ENCODE measurements around the gene ATP2A1.
"Not testable (repeated sequence)": the region's sequence is repeated elsewhere in the genome, so short reads cannot be mapped to it uniquely, and the experiment has no call there.

ATP2A1 gene

GRCh38 chr16:28883221-28883996 lies 5.1 kb downstream of the ATP2A1 start:
- no peak for DNase-seq

- DNase-seq, result no peak
These were observed 5.8 kb downstream of the ATP2A1 start for GRCh38 chr16:28884045-28884444.

- no peak for DNase-seq
These were observed 8.7 kb downstream of the ATP2A1 start for GRCh38 chr16:28886945-28887344.

- DNase-seq, result not testable (repeated sequence)
These were observed 12.1 kb downstream of the ATP2A1 start for GRCh38 chr16:28890355-28890754.

GRCh38 chr16:28891964-28892890 lies 13.9 kb downstream of the ATP2A1 start:
- DNase-seq, result no peak

GRCh38 chr16:28893291-28893690 lies 15.0 kb downstream of the ATP2A1 start:
- no peak for DNase-seq

GRCh38 chr16:28895609-28896008 lies 17.3 kb downstream of the ATP2A1 start:
- no peak for DNase-seq

- no peak for DNase-seq
These were observed 19.5 kb downstream of the ATP2A1 start for GRCh38 chr16:28897826-28898225.

- DNase-seq, result no peak
These were observed 20.0 kb downstream of the ATP2A1 start for GRCh38 chr16:28898266-28898665.

GRCh38 chr16:28898942-28899341 lies 20.7 kb downstream of the ATP2A1 start:
- no peak for DNase-seq

GRCh38 chr16:28899882-28900590 lies 21.7 kb downstream of the ATP2A1 start:
- DNase-seq, result no peak

- no peak for DNase-seq
These were observed 22.3 kb downstream of the ATP2A1 start for GRCh38 chr16:28900601-28901000.

GRCh38 chr16:28901862-28902261 lies 23.6 kb downstream of the ATP2A1 start:
- DNase-seq, result no peak

- no peak for DNase-seq
These were observed 24.6 kb downstream of the ATP2A1 start for GRCh38 chr16:28902909-28903308.

- no peak for DNase-seq
These were observed 25.2 kb downstream of the ATP2A1 start for GRCh38 chr16:28903344-28904042.

GRCh38 chr16:28904363-28904762 lies 26.1 kb downstream of the ATP2A1 start:
- no peak for DNase-seq

- DNase-seq, result no peak
These were observed 26.5 kb downstream of the ATP2A1 start for GRCh38 chr16:28904828-28905227.

- DNase-seq, result no peak
These were observed 27.0 kb downstream of the ATP2A1 start for GRCh38 chr16:28905229-28905754.

- no peak for DNase-seq
These were observed 27.6 kb downstream of the ATP2A1 start for GRCh38 chr16:28905800-28906372.

GRCh38 chr16:28910086-28911031 lies 32.1 kb downstream of the ATP2A1 start:
- peak; percentile 46 for DNase-seq

GRCh38 chr16:28912558-28912957 lies 34.3 kb downstream of the ATP2A1 start:
- no peak for DNase-seq

Measured in NCI-H1092 treated with DMSO at 0.1 percent for 48 hours (cell line).